CD4-positive, alpha-beta T cell (primary cell): Measurements from ENCODE around the gene YKT6. TPM values are rescaled to one million over a fixed set of nuclear protein-coding genes. Genes with fewer than 3 reads are reported as not detected.

Experiments used
- ATAC-seq: fragments of 200-7000 bp; cut with Tn5 transposase; one replicate; pipeline ENCODE4 v1.10.0; 2022; ENCODE audit warnings: mild to moderate bottlenecking; ENCODE audit not compliant: poor library complexity
- CTCF ChIA-PET: fragments of 350-600 bp; sonication (Branson Sonifier 250); formaldehyde crosslinking; loops from one replicate; lab custom pipeline; 2021; ENCODE audit warnings: antibody characterized with exemption, inconsistent platforms; lab: Charles Lee
- POLR2A ChIA-PET: fragments of 350-600 bp; sonication (Branson Sonifier 250); formaldehyde crosslinking; loops from one replicate; lab custom pipeline; 2021; ENCODE audit warnings: antibody characterized with exemption, inconsistent platforms; lab: Charles Lee
- DNase-seq, 14 experiments: peaks; one replicate each; pipeline ENCODE4 v3.0.0-alpha.2; 2013 to 2020; ENCODE audit warnings: mixed read lengths in 2 of 14
- H3K27ac ChIP-seq, 2 donors: one replicate each; pipeline versions ENCODE4 v1.5.1 to v1.7.0; 2013; ENCODE audit warnings: low read length in 2 of 2, low read depth in 1 of 2, mild to moderate bottlenecking in 1 of 2
- H3K27me3 ChIP-seq, 2 experiments: 1 replicate in 1 of 2; 2 replicates in 1 of 2; pipeline versions ENCODE4 v1.6.1 to v1.7.0; 2013; ENCODE audit warnings: low read length in 2 of 2, control low read depth in 1 of 2, mild to moderate bottlenecking in 1 of 2, moderate library complexity in 1 of 2; ENCODE audit not compliant: insufficient read depth in 2 of 2, control insufficient read depth in 1 of 2
- H3K36me3 ChIP-seq: one replicate; pipeline ENCODE4 v1.6.1; 2013; ENCODE audit warnings: low read length, control low read depth; ENCODE audit not compliant: insufficient read depth
- H3K4me1 ChIP-seq: one replicate; pipeline ENCODE4 v1.6.1; 2013; ENCODE audit warnings: low read length, control low read depth; ENCODE audit not compliant: insufficient read depth
- H3K4me3 ChIP-seq: one replicate; pipeline ENCODE4 v1.5.1; 2013; ENCODE audit warnings: mild to moderate bottlenecking, low read length, moderate library complexity
- H3K9me3 ChIP-seq, 2 experiments: 1 replicate in 1 of 2; 2 replicates in 1 of 2; pipeline versions ENCODE4 v1.6.1 to v1.7.0; 2013; ENCODE audit warnings: low read length in 2 of 2, mild to moderate bottlenecking in 2 of 2, control low read depth in 1 of 2, moderate library complexity in 1 of 2; ENCODE audit not compliant: control insufficient read depth in 1 of 2, insufficient read depth in 1 of 2
- H3K27ac Mint-ChIP-seq: one replicate; pipeline ENCODE4 v1.8.0; 2020; ENCODE audit warnings: mixed read lengths
- H3K27me3 Mint-ChIP-seq: one replicate; pipeline ENCODE4 v1.8.0; 2021; ENCODE audit warnings: mixed read lengths
- H3K36me3 Mint-ChIP-seq: one replicate; pipeline ENCODE4 v1.8.0; 2021; ENCODE audit warnings: low read depth, mixed read lengths
- H3K4me1 Mint-ChIP-seq: one replicate; pipeline ENCODE4 v1.8.0; 2021; ENCODE audit warnings: low read depth, mixed read lengths
- H3K4me3 Mint-ChIP-seq: one replicate; pipeline ENCODE4 v1.8.0; 2020; ENCODE audit warnings: mild to moderate bottlenecking, mixed read lengths
- H3K9me3 Mint-ChIP-seq: one replicate; pipeline ENCODE4 v1.8.0; 2020; ENCODE audit warnings: mixed read lengths
- intact Hi-C, 2 experiments: fragments of 100-400 bp; cut with DNase I in 1 of 2; cut with micrococcal nuclease in 1 of 2; formaldehyde crosslinking; loops; one replicate each; pipeline versions ENCODE4 v1.15.1 to v1.9.0; 2023 to 2025; cut with DNase I, micrococcal nuclease
- total RNA-seq, 174 experiments: library from RNA in 2 of 174; stranded (reverse) in 2 of 174; gene quantifications; one replicate each; pipeline ENCODE4 v1.2.3 and lab custom pipeline; 2021 to 2026
- TF ChIP-seq, protein P1 (sequence below): fragments of 200-600 bp; IDR thresholded peaks from one replicate; pipeline ENCODE4 v1.8.0; 2022; ENCODE audit warnings: antibody characterized with exemption, mild to moderate bottlenecking

YKT6 gene
- total RNA-seq, 2 experiments from 2014 or later = 85.0 to 86.4 TPM

DNA sequence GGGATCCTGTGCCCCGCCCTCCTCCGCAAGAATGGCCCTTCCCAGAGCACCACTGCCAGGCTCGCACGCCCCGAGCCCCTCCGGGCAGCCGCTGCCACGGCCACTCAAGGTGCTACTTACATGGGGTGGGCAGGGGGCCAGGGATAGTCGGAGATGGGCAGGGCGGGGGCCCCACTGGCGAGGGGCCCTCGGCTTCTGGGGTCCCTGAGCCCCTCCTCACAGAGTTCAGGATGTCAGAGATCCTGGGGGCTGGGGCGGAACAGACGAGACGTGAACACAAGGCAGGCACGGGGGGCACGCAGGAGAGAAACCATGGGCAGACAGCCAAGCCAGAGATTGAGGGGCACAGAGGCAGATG lies 25.6 kb downstream of the YKT6 start:
- TF ChIP-seq, protein P1, sequence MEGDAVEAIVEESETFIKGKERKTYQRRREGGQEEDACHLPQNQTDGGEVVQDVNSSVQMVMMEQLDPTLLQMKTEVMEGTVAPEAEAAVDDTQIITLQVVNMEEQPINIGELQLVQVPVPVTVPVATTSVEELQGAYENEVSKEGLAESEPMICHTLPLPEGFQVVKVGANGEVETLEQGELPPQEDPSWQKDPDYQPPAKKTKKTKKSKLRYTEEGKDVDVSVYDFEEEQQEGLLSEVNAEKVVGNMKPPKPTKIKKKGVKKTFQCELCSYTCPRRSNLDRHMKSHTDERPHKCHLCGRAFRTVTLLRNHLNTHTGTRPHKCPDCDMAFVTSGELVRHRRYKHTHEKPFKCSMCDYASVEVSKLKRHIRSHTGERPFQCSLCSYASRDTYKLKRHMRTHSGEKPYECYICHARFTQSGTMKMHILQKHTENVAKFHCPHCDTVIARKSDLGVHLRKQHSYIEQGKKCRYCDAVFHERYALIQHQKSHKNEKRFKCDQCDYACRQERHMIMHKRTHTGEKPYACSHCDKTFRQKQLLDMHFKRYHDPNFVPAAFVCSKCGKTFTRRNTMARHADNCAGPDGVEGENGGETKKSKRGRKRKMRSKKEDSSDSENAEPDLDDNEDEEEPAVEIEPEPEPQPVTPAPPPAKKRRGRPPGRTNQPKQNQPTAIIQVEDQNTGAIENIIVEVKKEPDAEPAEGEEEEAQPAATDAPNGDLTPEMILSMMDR = no peak
- intact Hi-C loops = no loop called here
- Histone ChIP-seq H3K27ac (no peak overlapping the region), H3K9me3 (no peaks in the 10 kb centered on the region), H3K4me3 (no peak overlapping the region), H3K4me1 (no peaks in the 10 kb centered on the region), H3K27me3 (no peaks in the 10 kb centered on the region), H3K36me3 (no peaks in the 10 kb centered on the region)
- Mint-ChIP-seq H3K27ac (no peak overlapping the region), H3K9me3 (no peaks in the 10 kb centered on the region), H3K27me3 (peaks cover 7% of the 10 kb centered on the region), H3K4me3 (no peak overlapping the region), H3K4me1 (no peaks in the 10 kb centered on the region), H3K36me3 (no peaks in the 10 kb centered on the region)
- DNase-seq = no peak
- ChIA-PET POLR2A (no interaction called here), CTCF (no interaction called here)
- no peak for ATAC-seq

DNA sequence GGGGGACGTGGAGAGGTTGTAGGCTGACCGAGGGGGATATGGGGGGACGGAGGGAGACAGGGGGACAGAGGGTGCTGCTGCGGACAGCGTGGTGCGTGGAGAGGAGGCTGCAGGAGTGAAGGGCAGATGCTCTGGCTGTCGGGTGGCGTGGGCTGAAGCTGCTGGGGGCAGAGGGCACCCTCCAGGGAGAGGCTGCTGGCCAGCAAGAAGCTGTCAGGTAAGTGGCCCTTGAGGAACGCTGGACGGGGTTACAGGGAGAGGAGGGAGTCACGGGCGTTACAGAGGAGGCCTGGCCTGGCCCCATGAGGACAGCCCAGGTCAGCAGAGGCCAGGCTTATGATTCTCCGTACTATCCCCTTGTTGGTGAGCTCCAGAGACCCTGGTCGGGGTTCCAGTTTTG lies 27.1 kb downstream of the YKT6 start:
- Histone ChIP-seq H3K36me3 (no peaks in the 10 kb centered on the region), H3K4me3 (no peak overlapping the region), H3K4me1 (no peaks in the 10 kb centered on the region), H3K27me3 (no peaks in the 10 kb centered on the region), H3K9me3 (no peaks in the 10 kb centered on the region), H3K27ac (no peak overlapping the region)
- no peaks in the 10 kb centered on the region for H3K9me3 Mint-ChIP-seq
- H3K4me1 Mint-ChIP-seq = no peaks in the 10 kb centered on the region
- POLR2A ChIA-PET = no interaction called here
- ATAC-seq = no peak
- CTCF ChIA-PET = no interaction called here
- intact Hi-C loops = no loop called here
- no peak overlapping the region for H3K4me3 Mint-ChIP-seq
- TF ChIP-seq, protein P1 = no peak
- H3K27me3 Mint-ChIP-seq = peaks cover 7% of the 10 kb centered on the region
- H3K27ac Mint-ChIP-seq = no peak overlapping the region
- no peaks in the 10 kb centered on the region for H3K36me3 Mint-ChIP-seq
- no peak for DNase-seq

DNA sequence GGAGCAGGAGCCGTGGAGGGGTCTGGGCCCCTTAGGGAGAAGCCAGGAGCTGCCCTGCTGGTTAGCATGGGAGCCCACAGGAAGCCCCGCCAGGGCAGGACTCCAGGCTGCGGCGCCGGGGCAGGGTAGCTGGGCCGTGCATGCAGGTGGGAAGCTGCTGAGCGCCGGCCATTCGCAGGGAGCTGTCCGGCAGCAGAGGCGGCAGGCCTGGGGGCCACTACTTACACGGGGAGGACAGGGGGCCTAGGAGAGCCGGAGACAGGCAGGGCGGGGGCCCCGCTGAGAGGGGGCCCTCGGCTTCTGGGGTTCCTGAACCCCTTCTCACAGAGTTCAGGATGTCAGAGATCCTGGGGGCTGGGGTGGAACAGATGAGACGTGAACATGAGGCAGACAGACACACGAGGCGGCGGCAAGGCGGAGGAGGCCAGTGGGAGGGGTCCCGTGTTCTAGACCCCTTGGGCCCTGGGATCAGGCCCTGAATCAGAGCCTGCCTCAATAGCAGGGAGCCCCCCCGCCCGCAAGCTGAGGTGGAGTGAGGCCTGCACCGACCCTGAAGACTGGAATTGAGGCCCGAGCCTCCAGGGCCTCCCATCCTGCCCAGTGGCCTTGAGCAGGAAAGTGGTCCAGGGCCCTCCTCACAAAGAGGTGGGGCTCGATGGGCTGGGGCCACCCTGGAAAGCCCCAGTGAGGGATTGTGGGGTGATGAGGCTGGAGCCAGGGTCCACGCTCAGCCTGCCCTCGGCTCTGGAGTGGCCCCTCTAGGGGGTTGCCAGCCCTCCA lies 28.0 kb downstream of the YKT6 start:
- no peak overlapping the region for H3K4me3 ChIP-seq
- intact Hi-C loops = no loop called here
- Mint-ChIP-seq H3K4me3 (no peak overlapping the region), H3K36me3 (no peaks in the 10 kb centered on the region), H3K4me1 (no peaks in the 10 kb centered on the region), H3K27ac (no peak overlapping the region), H3K9me3 (no peaks in the 10 kb centered on the region), H3K27me3 (peaks cover 7% of the 10 kb centered on the region)
- H3K27ac ChIP-seq = no peak overlapping the region
- no peaks in the 10 kb centered on the region for H3K27me3 ChIP-seq
- H3K9me3 ChIP-seq = no peaks in the 10 kb centered on the region
- no peaks in the 10 kb centered on the region for H3K4me1 ChIP-seq
- H3K36me3 ChIP-seq = no peaks in the 10 kb centered on the region
- ChIA-PET CTCF (no interaction called here), POLR2A (no interaction called here)
- ATAC-seq (no peak), DNase-seq (no peak)
- TF ChIP-seq, protein P1 = no peak
